HG03575 (cell line): ENCODE results near the gene RPRD1B.
"Not testable (repeated sequence)": the region's sequence is repeated elsewhere in the genome, so short reads cannot be mapped to it uniquely, and the experiment has no call there.

Source experiments
- ATAC-seq: cut with Tn5 transposase; IDR thresholded peaks from one replicate; pipeline ENCODE4 v1.9.1; 2021; ENCODE audit not compliant: unreplicated experiment, insufficient number of reproducible peaks, low FRiP score; ENCODE audit errors: extremely low read depth

RPRD1B gene

GRCh38 chr20:37999526-38000263 lies 33.9 kb upstream of the RPRD1B start:
- no peak for ATAC-seq

DNA sequence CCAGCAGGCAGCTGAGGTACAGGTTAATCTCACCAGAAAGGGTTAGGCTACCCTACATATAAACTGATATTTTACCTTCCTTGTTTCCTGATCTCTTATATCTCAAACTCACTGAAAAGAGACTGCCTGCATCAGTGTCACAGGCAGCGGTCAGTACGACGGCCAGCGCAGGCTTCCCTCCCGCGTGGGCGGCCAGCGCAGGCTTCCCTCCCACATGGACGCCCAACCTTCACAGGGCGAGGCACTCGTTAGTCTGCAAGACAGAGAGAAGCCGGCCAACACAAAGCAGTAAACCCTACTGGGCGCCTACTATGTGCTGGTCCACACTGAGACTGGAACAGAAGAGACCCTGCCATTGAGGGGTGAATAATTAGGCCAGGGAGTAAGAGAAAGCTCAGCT lies 33.3 kb upstream of the RPRD1B start:
- no peak for ATAC-seq

DNA sequence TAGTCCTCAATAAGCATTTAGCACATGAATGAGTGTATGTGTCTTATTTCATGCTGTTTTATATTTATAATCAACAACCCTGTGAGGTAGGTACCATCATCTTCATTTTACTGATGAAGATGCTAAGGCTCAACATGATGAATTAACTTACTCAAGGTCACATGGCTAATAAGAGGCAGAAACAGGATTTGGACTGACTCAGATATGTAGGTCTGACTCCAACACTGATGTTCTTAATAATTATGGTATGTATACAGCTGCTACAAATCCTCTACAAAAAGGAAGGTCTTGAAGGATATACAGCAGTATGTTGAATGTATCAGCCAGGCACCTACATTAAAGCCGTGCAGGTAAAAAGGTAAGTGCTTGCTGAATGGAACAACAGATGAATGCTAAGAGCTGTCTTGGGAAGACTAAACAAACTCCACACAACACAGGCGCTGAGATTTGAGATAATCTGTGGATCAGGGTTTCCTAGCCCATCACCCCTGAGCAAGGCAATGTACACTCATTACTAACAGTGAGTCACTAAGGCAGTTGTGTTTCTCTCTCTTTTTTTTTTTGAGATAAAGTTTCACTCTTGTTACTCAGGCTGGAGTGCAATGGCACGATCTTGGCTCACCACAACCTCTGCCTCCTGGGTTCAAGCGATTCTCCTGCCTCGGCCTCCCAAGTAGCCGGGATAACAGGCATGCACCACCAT lies 32.2 kb upstream of the RPRD1B start:
- no peak for ATAC-seq

GRCh38 chr20:38001981-38002380 lies 31.6 kb upstream of the RPRD1B start:
- ATAC-seq = no peak

DNA sequence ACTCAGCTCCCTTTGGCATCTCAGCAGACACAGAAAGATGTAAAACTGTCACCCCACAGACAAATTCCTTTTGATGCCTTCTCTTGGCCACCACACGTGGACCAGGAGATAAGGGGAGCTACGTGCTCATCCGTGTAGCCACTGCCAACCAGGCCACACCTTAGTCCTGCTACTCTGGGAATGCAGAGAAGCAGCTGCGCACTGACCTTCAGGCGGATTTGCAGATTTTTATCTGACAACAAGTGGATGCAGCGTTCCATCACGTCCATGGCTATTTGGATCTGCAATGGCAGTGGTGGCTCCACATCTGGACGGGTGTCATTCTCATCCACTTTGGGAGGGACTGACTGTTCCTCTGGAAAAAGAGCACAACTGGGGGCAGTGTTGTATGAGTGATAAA lies 31.1 kb upstream of the RPRD1B start:
- no peak for ATAC-seq

DNA sequence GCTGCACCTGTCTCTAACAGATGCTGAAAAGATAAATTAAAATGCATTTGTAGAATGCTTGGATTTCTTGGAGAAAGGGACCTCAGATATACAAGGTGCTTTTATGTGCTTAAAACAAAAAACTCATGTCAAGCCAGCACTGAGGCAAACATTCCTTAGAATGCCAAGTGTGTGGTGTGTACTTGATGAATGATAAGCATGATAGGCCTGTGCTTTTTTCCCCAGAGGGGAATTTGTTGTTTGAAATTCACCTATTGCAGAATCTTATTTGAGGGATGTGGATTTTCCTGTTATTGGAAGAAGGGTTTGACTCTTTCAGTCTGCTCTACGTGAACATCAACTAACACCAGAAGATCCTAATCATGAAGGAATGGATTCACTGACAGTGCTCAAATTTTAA lies 29.1 kb upstream of the RPRD1B start:
- no peak for ATAC-seq

DNA sequence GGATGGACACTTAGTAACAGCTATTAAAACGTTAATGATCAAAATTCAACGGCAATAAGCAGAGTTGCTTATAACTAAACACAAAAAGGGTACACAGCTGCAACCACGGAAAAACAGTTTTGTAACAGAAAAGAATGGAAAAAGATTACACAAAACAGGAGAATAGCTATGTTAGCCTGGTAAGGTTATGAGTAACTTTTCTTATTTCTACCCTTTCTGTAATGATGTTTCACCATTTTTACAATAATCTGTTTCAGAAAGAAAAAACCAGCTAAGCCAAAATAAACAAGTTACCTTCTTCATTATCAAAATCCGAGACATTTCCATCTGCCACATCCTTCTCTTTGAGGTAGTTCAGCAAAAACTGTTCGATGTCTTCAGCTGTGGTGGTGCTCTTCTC lies 27.6 kb upstream of the RPRD1B start:
- no peak for ATAC-seq

DNA sequence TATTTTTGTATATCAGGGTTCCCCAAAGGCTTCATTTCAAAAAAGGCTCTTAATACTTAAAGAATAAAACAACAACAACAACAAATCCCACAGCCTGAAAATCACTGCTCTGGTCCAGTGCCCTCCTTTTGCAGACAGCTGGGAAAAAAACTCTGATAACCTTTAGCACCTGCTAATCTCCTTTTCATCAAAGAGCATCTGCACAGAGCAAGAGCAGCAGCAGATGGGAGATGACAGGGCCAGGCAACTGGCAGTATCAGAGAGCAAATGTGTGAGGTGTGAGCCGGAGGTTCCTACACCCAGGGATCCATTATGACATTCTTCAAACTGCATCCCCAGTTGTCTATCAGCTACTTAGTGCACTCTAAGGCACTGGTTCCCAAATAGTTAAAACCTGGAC lies 26.0 kb upstream of the RPRD1B start:
- ATAC-seq = no peak

- no peak for ATAC-seq
Observed at GRCh38 chr20:38008233-38008944, 25.2 kb upstream of the RPRD1B start.

- not testable (repeated sequence) for ATAC-seq
Observed at GRCh38 chr20:38009416-38009815, 24.1 kb upstream of the RPRD1B start.

- ATAC-seq = no peak
Observed at GRCh38 chr20:38011696-38012095, 21.9 kb upstream of the RPRD1B start.

- ATAC-seq = no peak
Observed at GRCh38 chr20:38012332-38012731, 21.2 kb upstream of the RPRD1B start.

GRCh38 chr20:38013887-38014286 lies 19.7 kb upstream of the RPRD1B start:
- ATAC-seq = no peak

GRCh38 chr20:38017959-38018358 lies 15.6 kb upstream of the RPRD1B start:
- ATAC-seq = no peak

DNA sequence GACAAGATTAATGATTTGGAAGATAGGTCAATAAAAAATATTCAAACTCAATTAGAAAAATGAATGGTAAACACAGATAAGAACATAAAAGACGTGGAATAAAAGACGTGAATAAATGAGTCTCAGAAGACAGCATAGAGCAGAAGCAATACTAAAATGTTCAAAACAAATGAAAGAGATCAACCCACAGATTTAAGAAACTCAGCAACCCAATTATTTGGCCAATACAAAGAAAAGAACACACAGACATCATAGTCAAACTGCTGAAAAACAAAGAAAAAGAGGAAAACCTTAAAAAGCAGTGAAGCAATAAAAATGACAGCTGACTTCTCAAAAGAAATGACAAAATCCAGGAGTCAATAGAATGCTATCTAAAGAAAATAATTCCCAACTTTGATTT lies 15.2 kb upstream of the RPRD1B start:
- ATAC-seq = no peak

- no peak for ATAC-seq
Observed at GRCh38 chr20:38021087-38021772, 12.3 kb upstream of the RPRD1B start.

GRCh38 chr20:38023181-38024001 lies 10.2 kb upstream of the RPRD1B start:
- no peak for ATAC-seq

- ATAC-seq = no peak
Observed at GRCh38 chr20:38024496-38024895, 9.1 kb upstream of the RPRD1B start.

DNA sequence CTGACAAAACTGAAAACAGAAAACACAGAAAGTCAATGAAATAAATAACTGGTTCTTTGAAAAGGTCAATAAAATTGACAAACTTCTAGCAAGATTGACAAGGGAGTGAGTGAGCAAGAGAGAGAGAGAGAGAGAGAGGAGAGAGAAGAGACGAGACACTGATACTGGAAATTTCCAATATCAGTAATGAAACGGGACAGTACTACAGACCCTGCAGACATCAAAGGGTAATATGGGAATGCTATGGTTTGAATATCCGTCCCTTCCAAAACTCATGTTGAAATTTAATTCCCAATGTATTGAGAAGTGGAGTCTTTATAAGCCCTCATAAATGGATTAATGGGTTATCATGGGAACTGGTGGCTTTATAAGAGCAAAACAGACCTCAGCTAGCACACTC lies 4.1 kb upstream of the RPRD1B start:
- ATAC-seq = no peak
